ENCODE data around the gene CLCNKA. TPM values are rescaled to one million over a fixed set of nuclear protein-coding genes. Genes with fewer than 3 reads are reported as not detected.

CLCNKA gene
- total and polyA plus RNA-seq, 4 donors: not detected

DNA sequence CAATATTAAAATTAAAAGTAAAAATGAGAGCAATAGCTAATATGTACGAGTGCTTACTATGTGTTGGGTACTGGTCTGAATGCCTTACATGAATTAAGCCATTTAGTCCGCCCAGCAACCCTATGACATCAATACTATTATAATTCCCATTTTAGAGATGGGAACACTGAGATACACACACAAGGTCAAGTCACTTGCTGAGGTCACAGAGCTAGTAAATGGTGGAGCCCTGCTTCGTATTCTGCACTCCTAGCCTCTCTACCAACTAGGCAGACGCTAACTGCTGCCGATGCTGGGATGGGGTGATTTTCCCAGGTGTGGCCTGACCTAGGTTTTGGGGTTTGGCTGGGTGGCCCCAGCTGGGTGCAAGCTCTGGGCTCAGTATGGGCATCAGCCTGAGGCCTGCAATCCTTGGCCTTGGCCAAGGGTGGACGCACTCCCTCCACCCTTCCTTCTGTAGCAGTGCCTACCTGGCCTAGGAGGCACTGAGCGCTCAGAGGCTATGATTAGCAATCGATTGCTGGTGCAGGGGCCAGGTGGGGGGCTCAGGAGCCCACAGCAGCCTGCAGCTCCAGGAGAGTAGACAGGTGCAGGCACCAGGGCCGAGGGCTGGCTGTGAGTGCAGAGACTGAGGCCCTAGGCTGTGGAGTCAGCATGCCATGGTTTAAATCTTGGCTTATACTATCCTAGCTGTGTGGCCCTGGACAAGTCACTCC, 49.0 kb downstream of the CLCNKA start:
- H3K4me1 ChIP-seq (ENCODE audit: control insufficient read depth in 4 of 4, insufficient read depth in 4 of 4, low read length in 3 of 4): peaks cover 17 to 33% (median 20%) of the 10 kb centered on the region in 4 donors
- no peak overlapping the region for H3K9ac ChIP-seq (ENCODE audit: low read depth in 1 of 2, low read length in 2 of 2)
- WGBS: 94% methylated on average over 9 of the region's 9 CpGs

DNA sequence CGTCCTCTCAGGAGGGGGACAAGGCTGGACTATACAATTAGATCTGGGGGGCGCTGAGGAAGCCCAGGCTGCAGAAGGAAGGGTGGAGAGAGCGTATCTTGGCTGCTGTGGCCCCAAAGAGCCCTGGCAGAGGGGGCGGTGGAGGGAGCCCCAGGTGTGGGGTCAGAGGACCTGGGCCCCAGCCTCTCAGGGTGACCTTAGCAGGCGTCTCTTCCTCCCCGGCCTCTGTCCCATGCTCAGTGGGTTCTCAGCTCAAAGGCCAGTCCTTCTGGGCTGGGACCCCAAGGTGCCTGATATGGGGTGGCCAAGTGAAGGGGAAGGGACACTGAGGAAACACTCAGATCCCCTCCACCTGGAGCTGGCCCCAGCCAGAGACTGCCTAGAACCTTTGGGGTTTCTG, 49.8 kb downstream of the CLCNKA start:
- TF ChIP-seq EGR1 (IDR thresholded peaks at IDR 0.05; ENCODE audit: low read depth in 2 of 2) (no peak), RXRA (IDR thresholded peaks at IDR 0.05) (no peak), NR2F2 (IDR thresholded peaks at IDR 0.05) (no peak), TAF1 (conservative IDR thresholded peaks at IDR 0.05) (no peak), YY1 (IDR thresholded peaks at IDR 0.05) (no peak), FOXA1 (IDR thresholded peaks at IDR 0.05) (no peak), RAD21 (IDR thresholded peaks at IDR 0.05) (no peak), HNF4G (IDR thresholded peaks at IDR 0.05) (no peak), JUND (IDR thresholded peaks at IDR 0.05) (no peak)
- TF ChIP-seq, protein P1, sequence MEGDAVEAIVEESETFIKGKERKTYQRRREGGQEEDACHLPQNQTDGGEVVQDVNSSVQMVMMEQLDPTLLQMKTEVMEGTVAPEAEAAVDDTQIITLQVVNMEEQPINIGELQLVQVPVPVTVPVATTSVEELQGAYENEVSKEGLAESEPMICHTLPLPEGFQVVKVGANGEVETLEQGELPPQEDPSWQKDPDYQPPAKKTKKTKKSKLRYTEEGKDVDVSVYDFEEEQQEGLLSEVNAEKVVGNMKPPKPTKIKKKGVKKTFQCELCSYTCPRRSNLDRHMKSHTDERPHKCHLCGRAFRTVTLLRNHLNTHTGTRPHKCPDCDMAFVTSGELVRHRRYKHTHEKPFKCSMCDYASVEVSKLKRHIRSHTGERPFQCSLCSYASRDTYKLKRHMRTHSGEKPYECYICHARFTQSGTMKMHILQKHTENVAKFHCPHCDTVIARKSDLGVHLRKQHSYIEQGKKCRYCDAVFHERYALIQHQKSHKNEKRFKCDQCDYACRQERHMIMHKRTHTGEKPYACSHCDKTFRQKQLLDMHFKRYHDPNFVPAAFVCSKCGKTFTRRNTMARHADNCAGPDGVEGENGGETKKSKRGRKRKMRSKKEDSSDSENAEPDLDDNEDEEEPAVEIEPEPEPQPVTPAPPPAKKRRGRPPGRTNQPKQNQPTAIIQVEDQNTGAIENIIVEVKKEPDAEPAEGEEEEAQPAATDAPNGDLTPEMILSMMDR (IDR thresholded peaks at IDR 0.05; ENCODE audit: low read depth, low read length, missing input control): no peak
- TF ChIP-seq, protein P2, sequence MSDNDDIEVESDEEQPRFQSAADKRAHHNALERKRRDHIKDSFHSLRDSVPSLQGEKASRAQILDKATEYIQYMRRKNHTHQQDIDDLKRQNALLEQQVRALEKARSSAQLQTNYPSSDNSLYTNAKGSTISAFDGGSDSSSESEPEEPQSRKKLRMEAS (IDR thresholded peaks at IDR 0.05): no peak
- TF ChIP-seq, protein P3, sequence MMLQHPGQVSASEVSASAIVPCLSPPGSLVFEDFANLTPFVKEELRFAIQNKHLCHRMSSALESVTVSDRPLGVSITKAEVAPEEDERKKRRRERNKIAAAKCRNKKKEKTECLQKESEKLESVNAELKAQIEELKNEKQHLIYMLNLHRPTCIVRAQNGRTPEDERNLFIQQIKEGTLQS (IDR thresholded peaks at IDR 0.05): no peak
- TF ChIP-seq, protein P4, sequence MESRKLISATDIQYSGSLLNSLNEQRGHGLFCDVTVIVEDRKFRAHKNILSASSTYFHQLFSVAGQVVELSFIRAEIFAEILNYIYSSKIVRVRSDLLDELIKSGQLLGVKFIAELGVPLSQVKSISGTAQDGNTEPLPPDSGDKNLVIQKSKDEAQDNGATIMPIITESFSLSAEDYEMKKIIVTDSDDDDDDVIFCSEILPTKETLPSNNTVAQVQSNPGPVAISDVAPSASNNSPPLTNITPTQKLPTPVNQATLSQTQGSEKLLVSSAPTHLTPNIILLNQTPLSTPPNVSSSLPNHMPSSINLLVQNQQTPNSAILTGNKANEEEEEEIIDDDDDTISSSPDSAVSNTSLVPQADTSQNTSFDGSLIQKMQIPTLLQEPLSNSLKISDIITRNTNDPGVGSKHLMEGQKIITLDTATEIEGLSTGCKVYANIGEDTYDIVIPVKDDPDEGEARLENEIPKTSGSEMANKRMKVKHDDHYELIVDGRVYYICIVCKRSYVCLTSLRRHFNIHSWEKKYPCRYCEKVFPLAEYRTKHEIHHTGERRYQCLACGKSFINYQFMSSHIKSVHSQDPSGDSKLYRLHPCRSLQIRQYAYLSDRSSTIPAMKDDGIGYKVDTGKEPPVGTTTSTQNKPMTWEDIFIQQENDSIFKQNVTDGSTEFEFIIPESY (IDR thresholded peaks at IDR 0.05): no peak
- Histone ChIP-seq H3K27ac (ENCODE audit: low read depth in 1 of 2, low read length in 2 of 2) (no peak overlapping the region), H3K4me3 (ENCODE audit: low read depth in 1 of 3, low read length in 3 of 3) (no peak overlapping the region), H3K27me3 (ENCODE audit: control insufficient read depth in 4 of 4, insufficient read depth in 4 of 4, low read length in 3 of 4) (no peaks in the 10 kb centered on the region), H3K9me3 (ENCODE audit: control insufficient read depth in 4 of 4, low read length in 3 of 4) (no peaks in the 10 kb centered on the region), H3K9ac (ENCODE audit: low read depth in 1 of 2, low read length in 2 of 2) (no peak overlapping the region), H3K4me1 (ENCODE audit: control insufficient read depth in 4 of 4, insufficient read depth in 4 of 4, low read length in 3 of 4) (peaks cover 17 to 34% (median 23%) of the 10 kb centered on the region in 4 donors), H3K36me3 (ENCODE audit: control insufficient read depth in 4 of 4, insufficient read depth in 3 of 4, low read depth in 1 of 4, low read length in 3 of 4) (no peaks in the 10 kb centered on the region)
- DNase-seq (ENCODE audit: low spot score): no peak
- WGBS: 98% methylated on average over 6 of the region's 6 CpGs

More for the DNA sequence above, 49.0 kb downstream of the CLCNKA start:
- Histone ChIP-seq H3K4me3 (ENCODE audit: low read depth in 1 of 3, low read length in 3 of 3) (no peak overlapping the region), H3K27me3 (ENCODE audit: control insufficient read depth in 4 of 4, insufficient read depth in 4 of 4, low read length in 3 of 4) (no peaks in the 10 kb centered on the region), H3K36me3 (ENCODE audit: control insufficient read depth in 4 of 4, insufficient read depth in 3 of 4, low read depth in 1 of 4, low read length in 3 of 4) (no peaks in the 10 kb centered on the region), H3K9me3 (ENCODE audit: control insufficient read depth in 4 of 4, low read length in 3 of 4) (no peaks in the 10 kb centered on the region), H3K27ac (ENCODE audit: low read depth in 1 of 2, low read length in 2 of 2) (no peak overlapping the region)
- TF ChIP-seq, protein P2 (IDR thresholded peaks at IDR 0.05): no peak
- TF ChIP-seq, protein P1 (IDR thresholded peaks at IDR 0.05; ENCODE audit: low read depth, low read length, missing input control): no peak
- TF ChIP-seq RAD21 (IDR thresholded peaks at IDR 0.05): no peak
- TF ChIP-seq, protein P3 (IDR thresholded peaks at IDR 0.05): no peak
- no peak for TF ChIP-seq YY1 (IDR thresholded peaks at IDR 0.05)
- no peak for TF ChIP-seq EGR1 (IDR thresholded peaks at IDR 0.05; ENCODE audit: low read depth in 2 of 2)
- TF ChIP-seq, protein P4 (IDR thresholded peaks at IDR 0.05): no peak
- no peak for DNase-seq (ENCODE audit: low spot score)
